Stomach (tissue), 9 donors: ENCODE results near the gene GALNT13. TPM values are rescaled to one million over a fixed set of nuclear protein-coding genes. Genes with fewer than 3 reads are reported as not detected.

Experiments used
- DNase-seq, 2 donors: peaks; one replicate each; pipeline versions ENCODE4 v3.0.0 to v3.0.0-alpha.2; 2013 to 2019
- H3K27ac ChIP-seq, 5 donors: fragments of 200-600 bp in 4 of 5; sonication (generic) in 4 of 5; one replicate each; pipeline ENCODE4 v1.5.1; 2013 to 2019; ENCODE audit warnings: mild to moderate bottlenecking in 1 of 5, moderate library complexity in 1 of 5
- H3K27me3 ChIP-seq, 3 donors: fragments of 200-600 bp; sonication (generic); one replicate each; pipeline ENCODE4 v1.5.1; 2017 to 2019; ENCODE audit warnings: mixed run types in 1 of 3
- H3K36me3 ChIP-seq, 4 donors: fragments of 200-600 bp; sonication (generic); 1 replicate in 3 of 4; 2 replicates in 1 of 4; pipeline ENCODE4 v1.5.1; 2016 to 2019
- H3K4me1 ChIP-seq, 4 donors: fragments of 200-600 bp; sonication (generic); one replicate each; pipeline ENCODE4 v1.5.1; 2016 to 2019
- H3K4me3 ChIP-seq, 4 donors: fragments of 200-600 bp; sonication (generic) in 3 of 4; one replicate each; pipeline ENCODE4 v1.5.1; 2016 to 2019; ENCODE audit warnings: mild to moderate bottlenecking in 1 of 4
- H3K9me3 ChIP-seq, 4 donors: fragments of 200-600 bp; sonication (generic); one replicate each; pipeline ENCODE4 v1.5.1; 2016 to 2019
- CTCF ChIP-seq, 7 experiments: fragments of 450-650 bp in 4 of 7; fragments of 200-600 bp in 3 of 7; sonication (generic) in 3 of 7; IDR thresholded peaks; one replicate each; pipeline ENCODE4 v1.5.1; 2016 to 2019; ENCODE audit warnings: antibody characterized with exemption in 7 of 7, control low read depth in 2 of 7, mild to moderate bottlenecking in 1 of 7
- EP300 ChIP-seq: sonication (generic); formaldehyde crosslinking; IDR thresholded peaks from one replicate; pipeline ENCODE4 v1.6.1; 2017; ENCODE audit warnings: antibody characterized with exemption
- POLR2A ChIP-seq, 4 donors: fragments of 450-650 bp; IDR thresholded peaks; one replicate each; pipeline ENCODE4 v1.6.1; 2016; ENCODE audit warnings: antibody characterized with exemption in 4 of 4, control low read depth in 2 of 4, mild to moderate bottlenecking in 1 of 4, moderate library complexity in 1 of 4
- POLR2AphosphoS5 ChIP-seq, 3 donors: sonication (generic); formaldehyde crosslinking; IDR thresholded peaks; one replicate each; pipeline ENCODE4 v1.6.1; 2016; ENCODE audit warnings: antibody characterized with exemption in 3 of 3
- WGBS, 5 donors: extraction: QIAGEN DNeasy Blood & Tissue Kit in 3 of 5; methylation state at CpG; one replicate each; pipeline versions ENCODE4 v1.1.5 to v1.1.7; 2013 to 2018; 5-methylcytosine and 5-hydroxymethylcytosine counted together
- intact Hi-C: fragments of 100-400 bp; cut with DNase I; formaldehyde crosslinking; loops from one replicate; pipeline ENCODE4 v1.15.1; 2023; ENCODE audit warnings: low total_unique reads
- polyA plus RNA-seq, 3 donors: library from polyadenylated mRNA; stranded (reverse); fragments of 200-250 nt; gene quantifications; one replicate each; pipeline ENCODE4 v1.2.3, GENCODE V29; 2013
- total RNA-seq, 5 donors: library from RNA; depleted of rRNA; stranded (reverse); fragments of >200 nt; gene quantifications; one replicate each; pipeline versions ENCODE4 v1.1.0 to v1.2.3, GENCODE V29; 2014 to 2016
- donor health status: healthy with polysubstance abuse.
- donor health status: Bipolar disorder and iron deficiency.
- donor health status: healthy.

The GALNT13 gene
- total and polyA plus RNA-seq, 8 donors: 0.15 to 6.2 (median 0.72) TPM; not detected in 3

GRCh38 chr2:153972412-153972811, 100.7 kb downstream of the GALNT13 start:
- Histone ChIP-seq H3K4me1 (no peaks in the 10 kb centered on the region), H3K36me3 (no peaks in the 10 kb centered on the region), H3K9me3 (peaks cover 0 to 8% (median 0%) of the 10 kb centered on the region in 4 donors), H3K4me3 (no peak overlapping the region), H3K27ac (no peak overlapping the region), H3K27me3 (no peaks in the 10 kb centered on the region)
- no peak for DNase-seq
- TF ChIP-seq POLR2AphosphoS5 (IDR thresholded peaks at IDR 0.05) (no peak), POLR2A (IDR thresholded peaks at IDR 0.05) (no peak), EP300 (no peak), CTCF (IDR thresholded peaks at IDR 0.05) (no peak)
- intact Hi-C loops: no loop called here

GRCh38 chr2:153986488-153987229, 114.9 kb downstream of the GALNT13 start:
- TF ChIP-seq EP300 (no peak), POLR2AphosphoS5 (IDR thresholded peaks at IDR 0.05) (no peak), POLR2A (IDR thresholded peaks at IDR 0.05) (no peak), CTCF (IDR thresholded peaks at IDR 0.05) (no peak)
- Histone ChIP-seq H3K9me3 (no peaks in the 10 kb centered on the region), H3K4me1 (no peaks in the 10 kb centered on the region), H3K36me3 (no peaks in the 10 kb centered on the region), H3K4me3 (no peak overlapping the region), H3K27ac (no peak overlapping the region), H3K27me3 (no peaks in the 10 kb centered on the region)
- WGBS, 5 donors: 47 to 58% (median 51%) methylated on average over 9 of the region's 9 CpGs
- peak in 1 of 2 donors; percentile 21 for DNase-seq
- intact Hi-C loops: no loop called here

GRCh38 chr2:153990771-153991170, 119.0 kb downstream of the GALNT13 start:
- H3K4me3 ChIP-seq: no peak overlapping the region
- no peaks in the 10 kb centered on the region for H3K9me3 ChIP-seq
- H3K36me3 ChIP-seq: no peaks in the 10 kb centered on the region
- DNase-seq: no peak
- no peaks in the 10 kb centered on the region for H3K4me1 ChIP-seq
- no peaks in the 10 kb centered on the region for H3K27me3 ChIP-seq
- TF ChIP-seq POLR2A (IDR thresholded peaks at IDR 0.05) (no peak), EP300 (no peak), CTCF (IDR thresholded peaks at IDR 0.05) (no peak), POLR2AphosphoS5 (IDR thresholded peaks at IDR 0.05) (no peak)
- no peak overlapping the region for H3K27ac ChIP-seq
- intact Hi-C loops: no loop called here

- 90 to 97% (median 93%) methylated on average over 17 of the region's 17 CpGs for WGBS, 5 donors
- Histone ChIP-seq H3K27me3 (no peaks in the 10 kb centered on the region), H3K27ac (no peak overlapping the region), H3K4me3 (no peak overlapping the region), H3K36me3 (no peaks in the 10 kb centered on the region), H3K9me3 (peaks cover 0 to 42% (median 16%) of the 10 kb centered on the region in 4 donors), H3K4me1 (no peaks in the 10 kb centered on the region)
- DNase-seq: no peak
- intact Hi-C loops: no loop called here
- TF ChIP-seq POLR2A (IDR thresholded peaks at IDR 0.05) (no peak), POLR2AphosphoS5 (IDR thresholded peaks at IDR 0.05) (no peak)
Observed at GRCh38 chr2:154013514-154013913, 141.8 kb downstream of the GALNT13 start.

- H3K4me1 ChIP-seq: no peaks in the 10 kb centered on the region
- intact Hi-C loops: no loop called here
- DNase-seq: no peak
- TF ChIP-seq POLR2AphosphoS5 (IDR thresholded peaks at IDR 0.05) (no peak), CTCF (IDR thresholded peaks at IDR 0.05) (no peak), EP300 (no peak), POLR2A (IDR thresholded peaks at IDR 0.05) (no peak)
- H3K9me3 ChIP-seq: peaks cover 0 to 26% (median 12%) of the 10 kb centered on the region in 4 donors
- 71 to 90% (median 86%) methylated on average over 2 of the region's 2 CpGs for WGBS, 5 donors
- no peak overlapping the region for H3K27ac ChIP-seq
- H3K36me3 ChIP-seq: no peaks in the 10 kb centered on the region
- H3K27me3 ChIP-seq: no peaks in the 10 kb centered on the region
- H3K4me3 ChIP-seq: no peak overlapping the region
Observed at GRCh38 chr2:154015233-154015632, 143.5 kb downstream of the GALNT13 start.
